GM12878 (cell line): ENCODE data around the gene THAP4. TPM values are rescaled to one million over a fixed set of nuclear protein-coding genes. Genes with fewer than 3 reads are reported as not detected.
A peak's percentile ranks its signal among the peaks of the same experiment; 100 is the strongest.

ENCODE experiments used
- ATAC-seq: fragments of 200-7000 bp; cut with Tn5 transposase; 3 replicates; pipeline ENCODE4 v1.9.1; 2020; ENCODE audit warnings: mild to moderate bottlenecking, moderate library complexity
- BruUV-seq: library from RNA; stranded (reverse); fragments of 400-500 nt; replicated peaks from 2 replicates; lab custom pipeline; 2021; lab: Mats Ljungman, UMichigan
- CTCF ChIA-PET: fragments of 300-600 bp; sonication (Branson Sonifier 250); formaldehyde crosslinking; extraction: SDS; loops from one replicate; lab custom pipeline; 2021; ENCODE audit warnings: inconsistent platforms; lab: Yijun Ruan, JAX
- POLR2A ChIA-PET: fragments of 350-600 bp; formaldehyde crosslinking; extraction: SDS; loops from one replicate; lab custom pipeline; 2021; ENCODE audit warnings: inconsistent platforms; lab: Charles Lee
- RAD21 ChIA-PET: fragments of 300-600 bp; sonication (Branson Sonifier 250); formaldehyde crosslinking; loops from one replicate; lab custom pipeline; 2023; ENCODE audit warnings: antibody characterized with exemption; ENCODE audit not compliant: unreplicated experiment; lab: Charles Lee
- SMC1A ChIA-PET: fragments of 300-600 bp; sonication (Branson Sonifier 250); formaldehyde crosslinking; loops from one replicate; lab custom pipeline; 2023; ENCODE audit not compliant: unreplicated experiment, uncharacterized antibody; lab: Charles Lee
- DNase-seq: peaks from one replicate; pipeline ENCODE4 v3.0.0-alpha.2; 2011; ENCODE audit warnings: low read depth, low spot score
- FAIRE-seq: peaks from 3 replicates; lab custom pipeline; 2011; peaks lifted over from hg19 to GRCh38; lab: Jason Lieb, UNC
- H2AFZ ChIP-seq: 2 replicates; pipeline ENCODE4 v1.6.0; 2011; ENCODE audit warnings: low read depth, low read length, control low read depth; ENCODE audit not compliant: control insufficient read depth
- H3K27ac ChIP-seq: 2 replicates; pipeline ENCODE4 v1.5.1; 2011; ENCODE audit warnings: control low read depth; ENCODE audit not compliant: control insufficient read depth, insufficient read depth
- H3K27me3 ChIP-seq, 2 experiments: replicated peaks in 1 of 2; 2 replicates each; pipeline versions ENCODE4 v1.6.0 to v1.6.1; 2011; ENCODE audit warnings: low read length in 1 of 2; ENCODE audit not compliant: control insufficient read depth in 2 of 2, insufficient read depth in 2 of 2
- H3K36me3 ChIP-seq, 2 experiments: 2 replicates each; pipeline ENCODE4 v1.5.1; 2011; ENCODE audit warnings: low read length in 1 of 2; ENCODE audit not compliant: control insufficient read depth in 2 of 2, insufficient read depth in 2 of 2
- H3K4me1 ChIP-seq: 2 replicates; pipeline ENCODE4 v1.6.1; 2011; ENCODE audit warnings: mild to moderate bottlenecking, low read length, moderate library complexity, mixed read lengths; ENCODE audit not compliant: control insufficient read depth, insufficient read depth
- H3K4me2 ChIP-seq: 2 replicates; pipeline ENCODE4 v1.6.0; 2011; ENCODE audit warnings: control low read depth; ENCODE audit not compliant: control insufficient read depth, insufficient read depth
- H3K4me3 ChIP-seq: fragments of 200-600 bp; sonication (generic); 2 replicates; pipeline ENCODE4 v1.5.1; 2016
- H3K79me2 ChIP-seq: 2 replicates; pipeline ENCODE4 v1.6.0; 2011; ENCODE audit warnings: low read length; ENCODE audit not compliant: control insufficient read depth, insufficient read depth
- H3K9ac ChIP-seq: 2 replicates; pipeline ENCODE4 v1.8.0; 2011; ENCODE audit warnings: low read length, control low read depth, mixed read lengths; ENCODE audit not compliant: control insufficient read depth, insufficient read depth
- H3K9me3 ChIP-seq: replicated peaks from 3 replicates; pipeline ENCODE4 v1.5.1; 2011; ENCODE audit warnings: mild to moderate bottlenecking, low read length; ENCODE audit not compliant: control insufficient read depth, insufficient read depth
- H4K20me1 ChIP-seq: 2 replicates; pipeline ENCODE4 v1.6.0; 2011; ENCODE audit not compliant: control insufficient read depth, insufficient read depth
- BCL11A ChIP-seq: IDR thresholded peaks from 2 replicates; pipeline ENCODE4 v1.6.1; 2011; ENCODE audit warnings: low read depth, low read length
- BRCA1 ChIP-seq: IDR thresholded peaks from 2 replicates; pipeline ENCODE4 v1.6.1; 2011; ENCODE audit warnings: low read depth, low read length, improper control_type of control experiment
- EGR1 ChIP-seq, 2 experiments: IDR thresholded peaks; 1 replicate in 1 of 2; 2 replicates in 1 of 2; pipeline ENCODE4 v1.6.1; 2011 to 2012; ENCODE audit warnings: low read depth in 2 of 2, low read length in 2 of 2, borderline replicate concordance in 1 of 2, mild to moderate bottlenecking in 1 of 2, moderate library complexity in 1 of 2
- HSF1 ChIP-seq: fragments of 150-350 bp; IDR thresholded peaks from 2 replicates; pipeline ENCODE4 v1.6.1; 2014; ENCODE audit warnings: mild to moderate bottlenecking, low read depth, low read length
- IKZF1 ChIP-seq: fragments of 450-650 bp; conservative IDR thresholded peaks from 2 replicates; pipeline ENCODE4 v1.6.1; 2017; ENCODE audit warnings: antibody characterized with exemption, mild to moderate bottlenecking
- JUNB ChIP-seq: IDR thresholded peaks from 2 replicates; pipeline ENCODE4 v1.6.1; 2016; ENCODE audit warnings: antibody characterized with exemption, mild to moderate bottlenecking
- MLLT1 ChIP-seq: fragments of 450-650 bp; IDR thresholded peaks from 2 replicates; pipeline ENCODE4 v1.6.1; 2016; ENCODE audit warnings: mild to moderate bottlenecking
- NFYA ChIP-seq: IDR thresholded peaks from 2 replicates; pipeline ENCODE4 v1.6.1; 2011; ENCODE audit warnings: low read depth, mild to moderate bottlenecking, low read length, improper control_type of control experiment, borderline replicate concordance
- PML ChIP-seq: IDR thresholded peaks from 2 replicates; pipeline ENCODE4 v1.6.1; 2012; ENCODE audit warnings: low read length, inconsistent platforms
- SPI1 ChIP-seq: IDR thresholded peaks from 2 replicates; pipeline ENCODE4 v1.6.1; 2011; ENCODE audit warnings: low read depth, mild to moderate bottlenecking, low read length, moderate library complexity, borderline replicate concordance; ENCODE audit not compliant: insufficient read depth
- WRNIP1 ChIP-seq: IDR thresholded peaks from 2 replicates; pipeline ENCODE4 v1.6.1; 2011; ENCODE audit warnings: low read depth, low read length, improper control_type of control experiment, borderline replicate concordance
- ZBED1 ChIP-seq: IDR thresholded peaks from 2 replicates; pipeline ENCODE4 v1.6.1; 2016; ENCODE audit warnings: borderline replicate concordance
- ZSCAN29 ChIP-seq: fragments of 450-650 bp; IDR thresholded peaks from 2 replicates; pipeline ENCODE4 v1.6.1; 2017; ENCODE audit warnings: mild to moderate bottlenecking, moderate library complexity
- WGBS: methylation state at CpG from one replicate; pipeline ENCODE4 v1.1.6; 2016; ENCODE audit warnings: low lambda C conversion rate; ENCODE audit not compliant: insufficient replicate concordance, insufficient coverage; ENCODE audit errors: missing lambda C conversion rate; 5-methylcytosine and 5-hydroxymethylcytosine counted together
- in situ Hi-C: fragments of 300-500 bp; cut with MboI; formaldehyde crosslinking; loops from 9 replicates; pipeline ENCODE4 v1.14.3; 2018; ENCODE audit warnings: mixed read lengths
- intact Hi-C: fragments of 100-400 bp; cut with micrococcal nuclease; formaldehyde crosslinking; loops from one replicate; pipeline ENCODE4 v1.14.2; 2022; ENCODE audit not compliant: unreplicated experiment
- polyA plus RNA-seq, 11 experiments: library from polyadenylated mRNA; depleted of rRNA in 4 of 11; unstranded in 6 of 11; stranded (reverse) in 5 of 11; fragments of >200 nt; fragmentation: Nextera tagmentation in 4 of 11; fragmentation: Illumina TruSeq in 1 of 11; extraction: Ambion mirVana in 4 of 11; extraction: Trizol in 1 of 11; gene quantifications; 1 replicate in 1 of 11; 2 replicates in 10 of 11; pipeline versions ENCODE4 v1.2.1 to v1.2.3, GENCODE V29; 2011 to 2016; ENCODE audit warnings: inconsistent platforms in 2 of 11, missing spikeins in 2 of 11, low read depth in 1 of 11
- total RNA-seq, 4 experiments: library from RNA; depleted of rRNA in 3 of 4; stranded (reverse); fragments of >200 nt in 3 of 4; fragmentation: Illumina TruSeq in 1 of 4; extraction: Trizol in 1 of 4; gene quantifications; 2 replicates each; pipeline versions ENCODE4 v1.2.1 to v1.2.3, GENCODE V29; 2013 to 2021

The THAP4 gene
- total and polyA plus RNA-seq, 10 of the 15 experiments (the other 5 are each of a cell fraction or from before 2014, with no cell fraction given): 12.9 to 67.7 (median 44.5) TPM

GRCh38 chr2:241540771-241541561 is 96.0 kb downstream of the THAP4 start:
- H3K4me2 ChIP-seq: peak overlapping the region; percentile 55
- intact Hi-C loops: no loop called here
- no peak for FAIRE-seq

More at GRCh38 chr2:241540771-241541561, 96.0 kb downstream of the THAP4 start:
- RAD21 ChIA-PET: no interaction called here
- no peak for TF ChIP-seq EGR1 (IDR thresholded peaks at IDR 0.05; ENCODE audit: borderline replicate concordance in 1 of 2, low read depth in 2 of 2, low read length in 2 of 2)
- no peak for TF ChIP-seq SPI1
- no peak for TF ChIP-seq MLLT1
- no peak for TF ChIP-seq NFYA
- no peak for TF ChIP-seq ZBED1
- no peak for TF ChIP-seq JUNB
- no peak for TF ChIP-seq ZSCAN29
- TF ChIP-seq PML: no peak
- TF ChIP-seq BCL11A: no peak
- no peak for TF ChIP-seq WRNIP1
- TF ChIP-seq IKZF1: no peak
- TF ChIP-seq HSF1: no peak
- TF ChIP-seq BRCA1: no peak
- TF ChIP-seq, all 136 proteins: peak for 0
- ChIA-PET CTCF (no interaction called here), SMC1A (no interaction called here), POLR2A (no interaction called here)
- Histone ChIP-seq H2AFZ (peak overlapping the region; percentile 61), H3K27ac (no peak overlapping the region), H3K27me3 (no peaks in the 10 kb centered on the region), H3K9ac (no peak overlapping the region), H4K20me1 (no peaks in the 10 kb centered on the region), H3K9me3 (no peaks in the 10 kb centered on the region; the same call in 2 of the 3 replicates), H3K4me1 (no peaks in the 10 kb centered on the region), H3K79me2 (no peaks in the 10 kb centered on the region), H3K36me3 (no peaks in the 10 kb centered on the region), H3K4me3 (no peak overlapping the region)
- in situ Hi-C loops: no loop called here
- ATAC-seq (peak; percentile 85), DNase-seq (no peak)
- WGBS: 63% methylated on average over 17 of the region's 68 CpGs
- BruUV-seq: no TSS peak
